Dermis lymphatic vessel endothelial cell (primary cell): ENCODE measurements around the gene PDE1C. TPM values are rescaled to one million over a fixed set of nuclear protein-coding genes. Genes with fewer than 3 reads are reported as not detected.

Source experiments
- total RNA-seq: library from RNA; depleted of rRNA; stranded (reverse); fragments of >200 nt; gene quantifications from 2 replicates; pipeline ENCODE4 v1.2.1, GENCODE V29; 2014

The PDE1C gene
- total RNA-seq = 0.17 and 0.65 TPM in 2 replicates

DNA sequence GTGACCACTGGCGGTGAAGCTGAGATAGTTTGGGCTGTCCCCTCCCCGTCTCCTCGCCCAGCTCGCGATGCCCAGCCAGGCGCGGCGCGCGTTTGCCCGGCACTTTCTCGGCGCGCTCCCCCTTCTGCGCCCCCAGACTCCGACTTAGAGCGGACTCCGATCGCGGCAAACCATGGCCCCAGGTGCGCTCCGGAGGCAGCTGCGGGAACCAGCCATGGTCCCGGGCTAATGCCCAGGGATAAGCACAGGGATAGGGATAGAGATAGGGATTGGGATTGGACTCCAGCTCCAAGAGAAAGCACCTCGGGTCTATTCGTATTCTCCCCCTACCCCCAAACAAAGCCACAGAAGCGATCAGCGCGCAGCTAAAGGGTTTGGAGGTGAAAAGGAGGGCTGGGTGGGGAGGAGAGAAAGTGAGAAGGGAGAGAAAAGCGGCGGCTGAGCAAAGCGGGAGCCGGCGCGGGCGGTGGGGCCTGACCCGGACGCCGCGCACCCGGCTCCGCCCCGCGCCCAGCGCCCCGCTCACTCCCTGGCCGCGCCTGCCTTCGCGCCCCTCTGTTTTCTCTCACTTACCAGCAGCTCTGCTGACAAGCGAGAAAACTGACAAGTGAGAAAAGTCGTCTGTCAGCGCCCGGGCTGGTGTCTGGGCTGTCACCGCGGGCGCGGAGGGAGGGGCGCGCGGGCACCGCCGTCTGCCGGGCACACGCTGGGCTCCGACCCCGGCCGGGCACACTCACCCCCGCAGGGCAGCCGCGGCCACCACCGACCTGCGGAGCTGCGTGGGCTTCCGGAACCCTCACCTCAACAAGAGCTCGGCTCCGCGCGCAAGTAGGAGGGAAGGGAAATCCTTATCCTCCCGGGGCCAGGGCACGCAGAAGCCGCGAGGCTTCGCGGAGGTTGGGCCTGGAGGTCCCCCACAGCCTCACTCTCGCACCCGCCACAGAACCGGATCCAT lies at the start of gene PDE1C:
PDE1C (minus strand) TSS at position 2 of the 955 bp plus-strand sequence.

